LNCAP (cell line): Measurements from ENCODE around the gene GJA10.

Experiments used
- TF ChIP-seq, protein P1 (sequence below): fragments of 450-650 bp; IDR thresholded peaks from 2 replicates; pipeline ENCODE4 v1.5.1; 2017; ENCODE audit warnings: mild to moderate bottlenecking

GJA10 gene

GRCh38 chr6:89874438-89874837, 19.8 kb upstream of the GJA10 start:
- TF ChIP-seq, protein P1, sequence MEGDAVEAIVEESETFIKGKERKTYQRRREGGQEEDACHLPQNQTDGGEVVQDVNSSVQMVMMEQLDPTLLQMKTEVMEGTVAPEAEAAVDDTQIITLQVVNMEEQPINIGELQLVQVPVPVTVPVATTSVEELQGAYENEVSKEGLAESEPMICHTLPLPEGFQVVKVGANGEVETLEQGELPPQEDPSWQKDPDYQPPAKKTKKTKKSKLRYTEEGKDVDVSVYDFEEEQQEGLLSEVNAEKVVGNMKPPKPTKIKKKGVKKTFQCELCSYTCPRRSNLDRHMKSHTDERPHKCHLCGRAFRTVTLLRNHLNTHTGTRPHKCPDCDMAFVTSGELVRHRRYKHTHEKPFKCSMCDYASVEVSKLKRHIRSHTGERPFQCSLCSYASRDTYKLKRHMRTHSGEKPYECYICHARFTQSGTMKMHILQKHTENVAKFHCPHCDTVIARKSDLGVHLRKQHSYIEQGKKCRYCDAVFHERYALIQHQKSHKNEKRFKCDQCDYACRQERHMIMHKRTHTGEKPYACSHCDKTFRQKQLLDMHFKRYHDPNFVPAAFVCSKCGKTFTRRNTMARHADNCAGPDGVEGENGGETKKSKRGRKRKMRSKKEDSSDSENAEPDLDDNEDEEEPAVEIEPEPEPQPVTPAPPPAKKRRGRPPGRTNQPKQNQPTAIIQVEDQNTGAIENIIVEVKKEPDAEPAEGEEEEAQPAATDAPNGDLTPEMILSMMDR: no peak

DNA sequence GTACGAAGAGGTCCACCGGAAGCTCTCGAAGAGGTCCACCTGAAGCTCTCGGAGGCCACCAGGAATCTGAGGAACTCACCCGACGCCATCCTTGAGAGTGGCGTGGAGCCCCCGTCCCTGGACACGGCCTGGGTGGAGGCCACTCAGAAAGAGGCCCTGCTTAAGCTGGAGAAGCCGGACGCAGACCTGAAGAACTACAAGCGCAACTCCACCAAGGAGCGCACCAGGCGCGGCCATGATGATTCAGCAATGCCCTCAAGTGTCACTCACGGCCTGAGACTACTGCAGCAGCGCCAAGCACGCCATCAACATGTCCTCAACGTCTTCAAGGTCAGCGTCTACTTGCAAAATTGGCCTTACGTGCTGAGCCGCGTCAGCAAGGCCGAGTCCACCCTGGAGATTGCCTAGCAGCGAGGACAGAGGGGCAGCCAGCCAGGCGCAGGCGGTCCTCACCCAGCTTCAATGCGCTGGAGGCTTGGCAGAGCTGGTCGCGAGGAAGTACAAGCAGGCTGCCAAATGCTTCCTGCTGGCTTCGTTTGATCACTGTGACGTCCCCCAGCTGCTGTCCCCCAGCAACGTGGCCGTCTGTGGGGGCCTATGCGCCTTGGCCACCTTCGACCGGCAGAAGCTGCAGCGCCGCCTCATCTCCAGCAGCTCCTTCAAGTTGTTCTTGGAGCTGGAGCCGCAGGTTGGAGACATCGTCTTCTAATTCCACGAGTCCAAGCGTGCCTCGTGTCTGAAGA, 7.7 kb upstream of the GJA10 start:
- TF ChIP-seq, protein P1: no peak

DNA sequence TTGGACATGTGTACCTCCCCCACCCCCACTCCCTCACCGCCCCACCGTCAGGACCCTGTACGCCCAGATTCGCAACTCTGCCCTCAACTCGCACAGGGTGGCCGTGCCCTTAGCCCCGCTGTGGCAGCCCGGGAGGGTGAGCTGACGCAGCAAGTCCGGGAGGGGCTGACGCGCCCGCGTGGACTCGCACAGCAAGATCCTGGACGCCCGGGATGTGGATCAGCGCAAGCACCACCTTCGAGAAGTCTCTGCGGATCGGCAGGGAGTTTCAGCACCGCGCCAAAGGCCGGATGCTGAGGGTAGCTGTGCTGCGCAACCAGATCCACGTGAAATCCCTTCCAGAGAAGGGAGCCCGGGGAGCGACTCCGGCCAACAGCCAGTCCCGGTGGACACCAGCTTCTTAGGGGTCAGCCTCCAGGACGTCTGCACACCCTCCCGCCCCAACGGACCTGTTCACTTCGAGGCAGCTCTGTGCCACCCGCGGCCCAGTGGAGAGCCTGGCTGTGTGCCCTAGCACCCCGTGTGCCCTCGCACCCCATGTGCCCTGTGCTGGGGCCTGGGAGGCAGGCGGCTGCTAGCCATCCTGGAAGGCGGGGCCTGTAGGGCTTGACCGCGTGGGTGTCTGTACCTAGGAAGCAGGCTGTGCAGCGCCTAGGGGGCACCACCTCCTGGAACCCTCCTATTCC, 6.7 kb upstream of the GJA10 start:
- TF ChIP-seq, protein P1: no peak

- TF ChIP-seq, protein P1: no peak
These were observed 6.1 kb upstream of the GJA10 start for GRCh38 chr6:89888138-89888514.

GRCh38 chr6:89888871-89889270, 5.4 kb upstream of the GJA10 start:
- TF ChIP-seq, protein P1: no peak

GRCh38 chr6:89895276-89895874, 1.1 kb downstream of the GJA10 start:
- TF ChIP-seq, protein P1: no peak

DNA sequence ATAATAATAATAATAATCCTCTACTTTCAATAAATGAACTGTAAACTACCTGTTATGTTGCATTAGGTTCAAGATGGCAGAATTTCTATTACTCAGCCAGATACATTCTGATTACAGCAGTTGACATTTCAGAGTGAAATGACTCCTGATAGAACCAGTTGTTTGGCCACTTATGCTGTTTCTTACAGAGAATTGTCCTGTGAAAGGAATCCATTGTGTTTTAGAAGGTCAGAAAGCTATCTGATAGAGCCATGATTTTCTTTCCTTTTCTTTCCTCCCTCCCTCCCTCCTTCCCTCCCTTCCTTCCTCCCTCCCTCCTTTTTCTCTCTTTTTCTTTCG, 16.6 kb downstream of the GJA10 start:
- TF ChIP-seq, protein P1: no peak
